GM15510 (cell line): ENCODE data around the gene HIPK1.

Experiments
- POLR2A ChIP-seq: IDR thresholded peaks from 3 replicates; pipeline ENCODE4 v1.6.1; 2011; ENCODE audit warnings: borderline replicate concordance; ENCODE audit not compliant: insufficient read length; ENCODE audit errors: extremely low read depth

HIPK1 gene

DNA sequence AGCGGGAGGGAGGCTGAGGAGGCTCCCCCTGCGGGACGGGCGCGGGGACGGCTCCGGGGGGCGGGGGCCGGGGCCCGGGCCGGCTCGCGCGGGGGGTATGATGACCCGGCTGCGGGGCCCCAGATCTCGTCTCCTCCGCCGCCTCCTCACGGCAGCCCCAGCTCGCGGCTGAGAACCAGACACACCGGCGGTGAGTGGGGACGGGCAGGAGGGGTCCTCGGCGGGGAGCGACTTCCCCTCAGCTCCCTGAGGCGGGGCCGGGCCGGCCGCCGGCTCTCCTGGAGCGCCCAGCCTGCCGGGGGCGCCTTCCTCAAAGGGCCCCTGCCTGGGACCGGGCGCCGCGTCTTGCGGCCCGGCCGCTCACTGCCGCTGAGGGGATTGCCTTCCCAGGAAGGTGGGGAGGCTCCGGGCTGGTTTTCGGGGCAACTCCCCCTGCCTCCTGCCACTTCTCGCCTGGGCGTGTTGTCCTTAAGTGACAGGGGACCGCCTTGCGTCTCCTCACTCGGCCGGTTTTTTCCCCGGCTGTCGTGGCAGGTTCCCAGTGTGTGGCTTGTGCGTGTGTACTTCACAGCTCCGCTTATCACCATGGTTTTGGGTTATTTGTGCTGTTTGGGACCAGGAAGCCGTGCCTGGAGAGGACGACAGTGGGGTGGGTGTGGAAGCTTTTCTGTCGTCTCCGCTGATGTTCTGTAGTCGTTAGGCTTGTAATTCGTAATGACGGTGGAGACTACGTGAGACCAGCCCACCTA, 800 bp downstream of the HIPK1 start:
- TF ChIP-seq POLR2A = no peak

DNA sequence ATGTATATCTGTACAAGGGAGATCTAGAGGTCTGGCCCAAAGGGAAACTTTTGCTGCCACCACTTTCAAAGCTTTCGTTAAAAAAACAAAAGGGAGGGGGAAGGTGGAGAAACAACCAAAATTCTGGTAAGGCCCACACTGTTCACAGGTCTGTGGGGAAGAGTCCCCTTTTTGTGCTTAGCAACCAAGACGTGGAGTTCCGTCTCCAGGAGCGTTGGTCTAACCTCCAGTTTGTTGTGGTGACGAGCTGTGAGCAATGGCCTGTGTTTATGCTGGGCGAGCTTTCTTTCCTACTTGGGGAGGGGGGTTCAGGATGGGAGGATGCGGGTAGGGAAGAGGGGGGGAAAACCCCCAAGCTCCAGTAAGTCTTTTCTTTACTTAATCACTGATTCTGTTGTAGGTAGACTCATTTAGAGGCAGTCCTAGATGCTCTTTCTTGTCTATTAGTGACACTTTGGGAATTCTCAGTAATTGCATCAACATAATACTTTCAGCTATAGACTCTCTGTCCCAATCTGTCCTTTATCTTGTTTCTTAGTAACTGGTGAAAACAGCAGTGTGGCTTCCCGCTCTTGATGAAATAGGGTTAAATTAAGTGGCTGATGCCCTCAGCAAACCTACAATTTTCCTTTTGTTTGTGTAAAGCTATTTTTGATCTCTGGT, 1.5 kb downstream of the HIPK1 start:
- TF ChIP-seq POLR2A = no peak

DNA sequence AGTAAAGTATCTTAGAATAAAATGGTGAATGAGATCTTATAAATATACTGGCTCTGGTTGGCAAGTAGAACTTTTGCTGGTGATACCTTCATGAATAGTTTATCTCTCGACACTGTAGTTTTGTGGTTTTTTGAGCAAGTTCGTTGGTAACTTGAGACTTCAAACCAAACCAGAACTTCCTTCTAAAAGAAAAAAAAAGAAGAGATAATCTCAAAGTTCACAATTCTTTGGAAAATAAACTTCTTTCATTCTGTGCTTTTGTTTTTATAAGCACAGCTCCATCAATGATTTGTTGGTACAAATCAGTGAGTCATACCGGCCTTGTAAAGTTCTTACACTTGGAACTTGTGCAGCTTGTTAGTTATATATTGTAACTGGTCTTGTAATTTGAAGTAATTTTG, 2.3 kb downstream of the HIPK1 start:
- TF ChIP-seq POLR2A = no peak

DNA sequence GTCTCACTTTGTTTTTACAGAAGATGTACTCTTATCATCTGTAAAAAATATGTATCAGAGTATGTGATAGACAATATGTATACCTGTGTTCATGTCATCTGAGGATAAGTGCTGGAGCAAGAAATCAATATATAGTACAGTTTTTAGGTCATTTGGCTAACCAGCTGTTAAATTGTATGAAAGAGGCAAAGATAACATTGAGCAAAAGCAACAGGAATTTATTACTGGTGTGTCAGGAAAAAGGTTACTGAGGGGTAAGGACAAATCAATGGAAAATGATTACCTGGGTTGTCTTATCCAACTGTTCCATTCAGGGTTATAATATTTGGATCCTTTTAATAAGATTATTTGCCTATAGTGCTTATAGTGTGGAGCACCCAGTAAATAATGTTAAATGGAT, 4.9 kb downstream of the HIPK1 start:
- no peak for TF ChIP-seq POLR2A

DNA sequence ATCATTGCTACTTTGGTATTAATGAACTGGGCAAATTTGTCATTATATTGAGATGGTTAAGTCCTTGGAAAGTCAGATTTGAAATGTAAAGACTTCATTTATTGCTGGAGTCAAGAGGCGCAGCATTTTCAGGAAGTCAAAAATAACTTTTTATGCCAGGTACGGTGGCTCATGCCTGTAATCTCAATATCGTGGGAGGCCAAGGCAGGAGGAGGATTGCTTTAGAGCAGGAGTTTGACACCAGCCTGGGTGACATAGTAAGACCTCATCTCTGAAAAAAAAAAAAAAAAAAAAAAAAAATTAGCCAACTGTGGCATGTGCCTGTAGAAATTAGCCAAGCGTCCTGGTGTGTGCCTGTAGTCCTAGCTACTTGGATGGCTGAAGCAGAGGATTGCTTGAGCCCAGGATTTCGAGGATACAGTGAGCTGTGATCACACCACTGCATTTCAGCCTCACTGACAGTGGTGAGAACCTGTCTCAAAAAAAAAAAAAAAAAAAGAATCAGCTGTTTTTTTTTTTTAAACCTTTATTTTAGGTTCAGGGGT, 5.5 kb downstream of the HIPK1 start:
- no peak for TF ChIP-seq POLR2A

DNA sequence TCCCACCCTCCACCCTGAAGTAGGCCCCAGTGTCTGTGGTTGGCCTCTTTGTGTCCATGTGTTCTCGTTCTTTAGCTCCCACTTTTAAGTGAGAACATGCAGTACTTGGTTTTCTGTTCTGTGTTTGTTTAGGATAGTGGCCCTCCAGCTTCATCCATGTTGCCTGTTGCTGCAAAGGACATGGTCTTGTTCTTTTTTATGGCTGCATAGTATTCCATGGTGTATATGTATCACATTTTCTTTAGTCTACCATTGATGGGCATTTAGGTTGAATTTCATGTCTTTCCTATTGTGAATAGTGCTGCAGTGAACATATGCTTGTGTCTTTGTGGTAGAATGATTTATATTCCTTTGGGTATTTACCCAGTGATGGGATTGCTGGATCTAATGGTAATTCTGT, 6.1 kb downstream of the HIPK1 start:
- TF ChIP-seq POLR2A = no peak

DNA sequence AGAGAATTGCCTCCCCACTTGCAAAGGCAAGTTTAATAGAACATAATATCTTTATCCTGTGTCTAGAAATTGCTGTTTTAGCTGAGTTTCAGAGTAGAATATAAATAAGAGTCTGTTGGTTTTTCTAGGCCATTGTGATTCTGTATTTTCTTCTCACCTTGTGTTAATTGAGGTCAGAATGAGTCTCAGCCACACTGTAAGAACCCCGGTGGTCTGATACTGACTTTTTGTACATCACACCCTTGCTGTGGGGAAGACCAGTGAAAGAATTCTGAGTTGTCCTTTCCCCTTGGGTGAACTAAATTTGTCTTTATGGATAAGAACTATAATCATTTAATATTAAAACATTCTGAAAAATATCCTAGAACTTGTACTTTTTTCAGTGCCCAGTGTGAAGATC, 6.8 kb downstream of the HIPK1 start:
- no peak for TF ChIP-seq POLR2A

DNA sequence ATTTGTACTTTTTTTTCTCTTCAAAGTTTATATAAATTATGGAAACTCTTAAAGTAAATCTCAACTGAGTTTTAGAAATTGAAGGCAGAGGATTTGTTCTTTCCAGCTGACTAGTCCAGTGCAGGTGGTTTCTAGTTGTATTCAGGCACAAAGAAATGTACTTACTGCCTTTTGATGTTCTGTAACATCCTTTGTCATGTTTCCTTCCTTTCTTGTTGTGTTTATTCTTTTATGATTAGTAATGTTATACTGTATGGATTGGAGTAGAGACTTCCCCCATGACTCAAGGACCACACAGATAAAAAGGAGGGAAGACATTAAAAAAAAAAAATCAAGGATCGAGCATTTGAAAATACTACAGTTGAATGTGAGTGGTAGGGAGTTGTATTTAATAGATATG, 8.0 kb downstream of the HIPK1 start:
- no peak for TF ChIP-seq POLR2A

DNA sequence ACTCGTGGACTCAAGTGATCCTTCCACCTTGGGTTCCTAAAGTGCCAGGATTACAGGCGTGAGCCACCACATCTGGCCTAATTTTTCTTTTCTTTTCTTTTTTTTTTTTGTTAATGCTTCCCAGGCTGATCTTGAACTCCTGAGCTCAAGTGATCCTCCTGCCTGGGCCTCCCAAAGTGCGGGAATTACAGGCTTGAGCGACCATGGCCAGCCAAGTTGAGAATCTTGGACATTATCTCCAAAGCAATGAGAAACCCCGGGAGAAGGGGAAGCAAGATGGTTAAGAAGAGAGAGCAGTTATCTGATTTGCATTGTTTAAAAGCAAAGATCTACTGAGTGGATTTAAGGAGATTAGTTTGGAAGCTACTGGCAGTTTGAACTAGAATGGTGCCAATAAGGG, 9.1 kb downstream of the HIPK1 start:
- no peak for TF ChIP-seq POLR2A

DNA sequence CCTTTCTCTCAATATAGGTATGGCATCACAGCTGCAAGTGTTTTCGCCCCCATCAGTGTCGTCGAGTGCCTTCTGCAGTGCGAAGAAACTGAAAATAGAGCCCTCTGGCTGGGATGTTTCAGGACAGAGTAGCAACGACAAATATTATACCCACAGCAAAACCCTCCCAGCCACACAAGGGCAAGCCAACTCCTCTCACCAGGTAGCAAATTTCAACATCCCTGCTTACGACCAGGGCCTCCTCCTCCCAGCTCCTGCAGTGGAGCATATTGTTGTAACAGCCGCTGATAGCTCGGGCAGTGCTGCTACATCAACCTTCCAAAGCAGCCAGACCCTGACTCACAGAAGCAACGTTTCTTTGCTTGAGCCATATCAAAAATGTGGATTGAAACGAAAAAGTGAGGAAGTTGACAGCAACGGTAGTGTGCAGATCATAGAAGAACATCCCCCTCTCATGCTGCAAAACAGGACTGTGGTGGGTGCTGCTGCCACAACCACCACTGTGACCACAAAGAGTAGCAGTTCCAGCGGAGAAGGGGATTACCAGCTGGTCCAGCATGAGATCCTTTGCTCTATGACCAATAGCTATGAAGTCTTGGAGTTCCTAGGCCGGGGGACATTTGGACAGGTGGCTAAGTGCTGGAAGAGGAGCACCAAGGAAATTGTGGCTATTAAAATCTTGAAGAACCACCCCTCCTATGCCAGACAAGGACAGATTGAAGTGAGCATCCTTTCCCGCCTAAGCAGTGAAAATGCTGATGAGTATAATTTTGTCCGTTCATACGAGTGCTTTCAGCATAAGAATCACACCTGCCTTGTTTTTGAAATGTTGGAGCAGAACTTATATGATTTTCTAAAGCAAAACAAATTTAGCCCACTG, 11.5 kb downstream of the HIPK1 start:
- TF ChIP-seq POLR2A = no peak

DNA sequence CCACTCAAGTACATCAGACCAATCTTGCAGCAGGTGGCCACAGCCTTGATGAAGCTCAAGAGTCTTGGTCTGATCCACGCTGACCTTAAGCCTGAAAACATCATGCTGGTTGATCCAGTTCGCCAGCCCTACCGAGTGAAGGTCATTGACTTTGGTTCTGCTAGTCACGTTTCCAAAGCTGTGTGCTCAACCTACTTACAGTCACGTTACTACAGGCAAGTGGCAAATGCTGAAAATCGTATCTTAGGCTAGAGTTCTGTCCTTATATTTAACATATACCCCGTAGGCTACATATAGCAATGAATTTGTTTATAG, 12.1 kb downstream of the HIPK1 start:
- TF ChIP-seq POLR2A = no peak

DNA sequence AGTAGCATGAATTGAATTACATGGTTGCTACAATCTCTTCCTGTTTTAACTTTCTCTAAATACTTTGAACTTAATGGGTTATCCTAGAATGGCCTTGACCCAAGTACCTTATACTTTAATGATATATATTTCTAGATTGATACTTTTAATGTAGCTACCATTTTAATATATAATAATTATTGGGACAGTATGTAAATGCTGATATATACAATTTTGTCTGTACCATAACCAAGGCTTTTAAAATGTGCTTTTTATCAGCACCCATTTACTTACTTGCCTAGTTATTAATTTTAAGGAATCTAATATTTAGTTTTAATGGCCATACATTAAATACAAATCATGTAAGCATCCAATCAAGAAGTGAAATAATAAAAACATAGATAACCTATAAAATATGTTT, 13.4 kb downstream of the HIPK1 start:
- TF ChIP-seq POLR2A = no peak

DNA sequence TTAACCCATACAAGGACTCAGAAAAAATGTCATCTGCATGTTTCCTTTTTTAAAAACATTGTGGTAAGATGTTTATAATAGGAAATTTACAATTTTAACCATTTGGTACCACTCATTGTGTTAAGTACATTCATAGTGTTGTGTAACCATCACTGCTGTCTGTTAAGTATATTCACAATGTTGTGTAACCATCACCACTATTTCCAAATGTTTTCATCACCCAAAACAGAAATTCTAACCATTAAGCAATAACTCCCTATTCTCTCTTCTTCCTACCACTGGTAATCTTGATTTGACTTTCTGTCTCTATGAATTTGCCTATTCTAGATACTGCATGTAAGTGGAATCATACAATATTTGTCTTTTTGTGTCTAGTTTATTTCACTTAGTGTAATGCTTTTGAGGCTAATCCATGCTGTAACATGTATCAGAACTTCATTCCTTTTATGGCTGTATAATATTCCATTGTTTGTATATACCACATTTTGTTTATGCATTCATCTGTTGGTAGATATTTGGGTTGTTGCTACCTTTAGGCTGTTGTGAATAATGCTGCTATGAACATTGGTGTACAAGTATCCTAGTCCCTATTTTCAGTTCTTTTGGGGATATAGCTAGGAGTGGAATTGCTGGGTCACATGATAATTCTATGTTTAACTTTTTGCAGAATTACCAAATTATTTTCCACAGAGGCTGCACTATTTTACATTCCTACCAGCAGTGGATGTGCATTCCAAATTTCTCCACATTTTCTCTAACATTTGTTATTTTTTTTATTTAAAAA, 14.1 kb downstream of the HIPK1 start:
- no peak for TF ChIP-seq POLR2A

DNA sequence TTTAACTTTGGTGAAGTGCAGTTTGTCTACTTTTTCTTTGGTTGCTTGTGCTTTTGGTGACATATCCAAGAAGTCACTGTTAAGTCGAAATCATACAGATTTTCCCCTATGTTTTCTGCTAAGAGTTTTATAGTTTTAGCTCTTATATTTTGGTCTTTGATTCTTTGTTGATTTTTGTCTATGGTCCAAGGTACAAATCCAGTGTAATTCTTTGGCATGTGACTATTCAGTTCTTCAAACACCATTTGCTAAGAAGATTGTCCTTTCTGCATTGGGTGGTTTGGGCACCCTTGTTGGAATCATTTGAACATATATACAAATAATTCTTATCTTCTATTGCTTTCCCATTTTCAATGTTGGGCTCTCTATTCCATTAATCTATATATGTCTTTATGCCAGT, 16.2 kb downstream of the HIPK1 start:
- TF ChIP-seq POLR2A = no peak
